CD4-positive, alpha-beta T cell treated with Interleukin-1 beta for 1 hour (primary cell): Measurements from ENCODE around the gene RNU1-4.
"Not testable (repeated sequence)": the region's sequence is repeated elsewhere in the genome, so short reads cannot be mapped to it uniquely, and the experiment has no call there.

Experiments used
- DNase-seq, 2 donors: peaks; one replicate each; pipeline ENCODE4 v3.0.0-alpha.2; 2020 to 2022

The RNU1-4 gene

DNA sequence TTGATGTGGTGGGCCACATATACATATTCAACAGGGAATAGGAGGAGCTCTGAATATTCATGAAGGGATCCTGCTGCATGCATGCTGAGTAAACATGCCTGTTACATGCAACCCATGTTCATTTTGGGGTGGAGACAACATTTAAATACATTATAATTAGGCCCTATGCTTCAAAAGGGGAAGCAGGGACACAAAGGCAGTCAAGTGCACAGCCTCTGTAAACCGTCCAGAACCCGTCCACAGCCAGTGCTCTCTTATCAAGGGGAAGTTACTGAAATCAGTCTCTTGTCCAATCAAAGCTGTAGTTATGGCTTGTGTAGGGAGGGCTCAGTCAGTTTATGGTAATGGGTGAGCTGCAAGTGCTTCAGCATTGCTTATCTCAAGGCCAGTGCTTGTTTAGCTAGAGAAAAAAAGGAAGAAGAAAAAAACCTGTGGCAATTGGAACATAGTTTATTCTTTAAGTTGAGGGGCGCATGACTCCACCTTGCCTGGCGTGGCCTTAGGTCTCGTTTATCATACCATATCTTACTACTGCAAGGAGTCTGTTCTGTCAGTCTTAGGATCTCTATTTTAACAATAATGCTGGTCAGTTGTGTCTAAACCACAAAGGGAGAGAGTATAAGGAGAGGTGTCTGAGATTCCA is 7.9 kb upstream of the RNU1-4 start:
- not testable (repeated sequence) for DNase-seq

GRCh38 chr1:16741230-16741629 is 914 bp downstream of the RNU1-4 start:
- not testable (repeated sequence) for DNase-seq

DNA sequence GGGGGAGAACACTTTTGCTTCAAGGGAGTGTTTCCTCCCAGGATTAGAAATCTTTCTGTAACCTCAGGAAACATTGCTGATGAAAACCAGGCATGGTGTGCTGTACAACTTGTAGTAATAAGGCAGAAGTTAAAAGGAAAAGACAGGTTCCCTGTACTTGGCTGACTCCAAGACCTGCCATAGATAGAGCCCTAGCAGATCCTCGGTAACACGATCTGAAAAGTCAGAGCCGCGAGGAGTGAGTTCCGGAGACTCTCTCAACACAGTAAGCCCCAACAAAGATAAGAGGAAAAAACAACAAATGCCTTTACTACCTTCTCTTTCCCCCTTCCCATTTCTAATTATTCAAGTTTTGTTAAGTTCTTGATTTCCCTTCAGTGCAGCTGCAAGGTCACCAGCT is 7.3 kb downstream of the RNU1-4 start:
- DNase-seq: not testable (repeated sequence)

DNA sequence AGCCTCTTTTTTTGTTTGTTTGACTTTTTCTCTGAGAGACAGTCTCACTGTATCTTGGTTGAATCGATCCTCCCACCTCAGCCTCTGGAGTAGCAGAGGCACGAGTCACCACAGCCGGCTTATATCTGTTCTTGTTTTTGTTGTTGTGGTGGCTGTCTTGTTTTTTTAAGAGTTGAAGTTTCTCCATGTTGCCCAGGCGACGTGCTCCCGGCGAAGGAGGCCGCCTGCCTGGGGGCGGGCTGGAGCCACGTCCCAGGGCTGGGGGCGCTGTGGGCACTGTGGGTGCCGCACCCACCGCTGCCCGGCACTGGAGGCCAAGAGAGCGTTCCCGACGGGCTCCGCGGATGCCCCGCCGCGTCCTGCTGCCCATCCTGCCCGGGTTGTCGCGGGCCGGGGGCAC is 8.4 kb downstream of the RNU1-4 start:
- not testable (repeated sequence) for DNase-seq

- DNase-seq: not testable (repeated sequence)
Observed at GRCh38 chr1:16749910-16750888, 9.9 kb downstream of the RNU1-4 start.

GRCh38 chr1:16752770-16753169 is 12.5 kb downstream of the RNU1-4 start:
- not testable (repeated sequence) for DNase-seq

GRCh38 chr1:16755385-16755784 is 15.1 kb downstream of the RNU1-4 start:
- DNase-seq: not testable (repeated sequence)

DNA sequence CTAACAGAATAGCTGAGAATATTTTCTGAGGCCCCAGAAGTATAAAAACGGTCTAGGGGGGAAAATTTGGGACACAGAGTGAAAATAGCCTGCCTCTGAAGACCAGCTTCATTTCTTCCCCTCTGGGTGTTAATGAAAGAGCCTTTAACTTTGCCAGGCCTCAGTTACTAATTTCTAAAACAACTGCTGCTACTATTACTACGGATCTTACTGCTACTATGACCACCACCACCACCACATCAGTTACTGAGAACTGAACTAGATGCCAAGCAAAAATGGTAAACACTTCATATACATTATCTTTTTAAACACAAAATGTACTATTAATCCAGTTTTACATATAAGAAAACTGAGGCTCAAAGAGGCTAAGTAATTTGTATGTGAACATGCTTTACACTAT is 15.6 kb downstream of the RNU1-4 start:
- not testable (repeated sequence) for DNase-seq

- DNase-seq: not testable (repeated sequence)
Observed at GRCh38 chr1:16757574-16757973, 17.3 kb downstream of the RNU1-4 start.

DNA sequence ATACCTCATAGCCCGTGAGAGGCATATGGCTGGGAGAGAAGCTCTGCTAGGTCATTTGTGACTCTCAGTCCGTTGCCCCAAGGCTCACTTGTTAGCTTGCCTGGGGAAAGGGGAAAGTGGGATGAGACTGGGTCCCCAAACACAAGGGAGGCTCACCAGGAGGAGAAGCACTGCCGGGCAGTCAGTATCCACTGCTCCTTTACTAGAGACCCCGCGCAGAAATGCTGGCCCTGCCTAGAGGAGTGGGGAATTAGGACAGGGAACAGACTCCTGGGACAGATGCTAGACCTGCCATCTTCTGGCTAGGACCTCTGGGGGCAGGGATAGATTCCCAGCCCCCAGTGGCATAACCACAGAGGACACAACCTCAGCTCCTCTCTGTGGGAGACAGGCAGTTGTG is 17.7 kb downstream of the RNU1-4 start:
- not testable (repeated sequence) for DNase-seq

DNA sequence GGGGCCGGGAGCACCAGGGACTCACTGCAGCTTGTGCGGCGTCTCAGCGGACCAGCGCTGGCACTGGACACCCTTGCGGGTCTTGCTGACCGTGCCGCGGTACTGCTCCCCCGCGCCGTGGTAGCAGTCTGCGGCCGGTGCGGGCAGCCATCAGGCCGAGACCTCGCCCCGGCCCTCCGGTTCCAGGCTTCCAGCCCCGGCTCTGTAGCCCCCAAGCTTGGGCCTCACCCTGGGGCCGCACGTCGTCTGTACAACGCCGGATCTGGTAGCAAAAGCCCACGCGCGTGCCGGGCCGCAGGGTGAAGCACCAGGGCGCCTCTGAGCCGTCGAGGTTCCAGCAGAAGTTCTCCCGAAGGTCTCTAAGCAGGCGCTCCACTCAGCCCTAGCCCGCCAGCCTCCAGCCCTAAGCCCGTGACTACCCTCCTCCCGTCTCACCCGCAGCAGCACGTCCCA is 18.8 kb downstream of the RNU1-4 start:
- DNase-seq: not testable (repeated sequence)

DNA sequence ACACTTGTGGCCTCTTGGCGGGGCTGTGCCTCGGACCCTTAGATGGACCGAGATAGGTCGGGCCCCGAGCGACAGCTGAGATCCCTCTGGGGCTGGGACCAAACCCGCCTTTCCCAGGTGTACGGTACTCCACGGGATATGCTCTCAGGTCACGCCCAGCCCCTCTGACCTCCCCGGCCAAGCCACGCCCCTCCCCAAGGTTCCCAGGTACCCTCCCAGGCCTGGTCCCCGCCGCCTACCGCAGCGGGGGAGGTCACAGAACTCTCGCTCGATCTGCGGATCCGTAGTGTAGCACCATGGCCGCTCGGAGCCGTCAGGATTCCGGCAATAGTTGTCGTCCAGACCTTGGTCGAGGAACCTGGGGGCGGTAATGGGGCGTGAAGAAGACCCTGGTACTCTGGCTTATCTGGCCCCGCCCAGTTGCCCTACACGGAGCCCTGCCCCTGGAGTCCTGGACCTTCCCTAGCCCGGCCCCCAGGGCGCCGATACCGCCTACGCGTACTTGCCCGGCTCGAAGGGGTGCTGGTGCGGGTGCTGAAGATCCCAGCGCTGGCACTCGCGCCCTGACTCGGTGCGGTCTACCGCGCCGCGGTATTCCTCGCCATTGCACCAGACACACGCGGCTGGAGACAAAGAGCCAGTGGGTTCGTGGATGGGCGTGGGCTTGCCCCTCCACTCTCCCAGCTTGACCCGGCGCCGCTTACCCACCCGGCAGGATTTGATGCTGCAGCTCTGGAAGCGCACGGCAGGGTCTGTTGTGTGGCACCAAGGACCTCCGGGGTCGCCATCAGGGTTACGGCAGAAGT is 19.5 kb downstream of the RNU1-4 start:
- not testable (repeated sequence) for DNase-seq

GRCh38 chr1:16760456-16760765 is 20.1 kb downstream of the RNU1-4 start:
- not testable (repeated sequence) for DNase-seq

- not testable (repeated sequence) for DNase-seq
Observed at GRCh38 chr1:16760801-16761200, 20.5 kb downstream of the RNU1-4 start.

DNA sequence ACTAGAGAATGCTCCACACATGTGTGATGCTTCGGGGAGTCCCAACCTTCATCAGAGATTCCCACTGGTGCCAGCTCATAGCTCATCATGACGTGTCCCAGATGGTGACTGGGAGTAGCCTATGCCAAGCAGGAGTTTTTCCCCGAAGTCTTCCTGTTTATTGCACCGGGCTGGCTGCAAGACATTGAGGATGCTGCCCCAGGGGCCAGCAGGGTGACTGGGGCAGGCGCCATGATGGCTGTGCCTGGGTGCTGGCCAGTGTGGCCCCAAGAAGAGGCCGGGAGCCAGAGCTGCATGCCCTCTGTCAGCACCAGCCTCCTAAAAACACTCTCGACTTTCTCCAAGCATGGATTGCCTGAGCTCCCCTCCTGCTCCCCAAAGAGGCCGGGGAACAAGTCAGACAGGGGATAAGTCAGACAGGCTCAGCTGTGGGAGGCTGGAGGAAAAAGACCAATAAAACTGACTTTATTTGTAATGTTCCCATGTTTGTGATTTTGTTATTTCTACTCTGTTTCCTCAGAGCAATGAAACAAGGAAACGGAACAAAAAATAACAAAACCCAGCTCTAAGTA is 24.0 kb downstream of the RNU1-4 start:
- DNase-seq: not testable (repeated sequence)

- DNase-seq: not testable (repeated sequence)
Observed at GRCh38 chr1:16764820-16765655, 24.7 kb downstream of the RNU1-4 start.

DNA sequence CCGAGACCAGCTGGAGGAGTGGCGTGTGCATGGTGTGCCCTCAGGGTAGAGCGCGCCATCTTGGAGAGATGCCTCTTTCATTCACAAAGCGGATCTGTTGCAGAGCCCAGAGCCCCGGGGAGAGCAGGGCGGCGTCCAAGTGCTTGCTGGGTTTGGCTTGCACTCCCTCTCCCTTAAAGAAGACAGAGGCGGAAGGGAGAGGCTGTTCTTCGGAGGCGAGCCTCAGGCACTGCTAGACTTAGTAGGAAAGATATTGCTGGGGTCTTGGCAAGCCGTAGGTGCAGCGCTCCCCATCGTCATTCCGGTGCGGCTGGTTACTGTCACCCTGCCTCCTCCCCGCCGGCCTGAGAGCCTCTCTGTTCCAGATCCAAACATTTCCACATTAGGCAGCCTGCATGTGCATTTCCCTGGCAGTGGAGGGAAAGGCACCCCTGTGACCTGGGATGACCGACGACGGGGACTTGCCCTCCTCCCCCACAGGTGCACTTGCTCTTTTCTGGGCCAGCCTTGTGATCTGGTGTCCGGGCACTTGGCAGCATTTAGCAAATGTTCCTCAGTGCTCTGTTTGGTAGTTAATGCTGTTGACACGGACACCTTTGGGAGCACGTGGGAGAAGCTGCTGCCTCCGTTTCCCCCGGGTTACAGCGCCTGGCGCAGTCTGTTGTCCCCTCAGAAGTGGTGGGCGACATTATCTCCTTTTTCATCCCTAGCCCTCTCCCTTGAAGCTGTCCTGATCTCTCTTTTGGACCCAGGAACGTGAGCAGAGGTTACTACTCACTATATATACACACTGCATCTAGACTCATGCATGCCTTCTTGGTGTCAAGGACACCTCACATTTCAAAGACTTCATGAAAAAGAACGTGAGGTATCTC is 25.7 kb downstream of the RNU1-4 start:
- DNase-seq: not testable (repeated sequence)

DNA sequence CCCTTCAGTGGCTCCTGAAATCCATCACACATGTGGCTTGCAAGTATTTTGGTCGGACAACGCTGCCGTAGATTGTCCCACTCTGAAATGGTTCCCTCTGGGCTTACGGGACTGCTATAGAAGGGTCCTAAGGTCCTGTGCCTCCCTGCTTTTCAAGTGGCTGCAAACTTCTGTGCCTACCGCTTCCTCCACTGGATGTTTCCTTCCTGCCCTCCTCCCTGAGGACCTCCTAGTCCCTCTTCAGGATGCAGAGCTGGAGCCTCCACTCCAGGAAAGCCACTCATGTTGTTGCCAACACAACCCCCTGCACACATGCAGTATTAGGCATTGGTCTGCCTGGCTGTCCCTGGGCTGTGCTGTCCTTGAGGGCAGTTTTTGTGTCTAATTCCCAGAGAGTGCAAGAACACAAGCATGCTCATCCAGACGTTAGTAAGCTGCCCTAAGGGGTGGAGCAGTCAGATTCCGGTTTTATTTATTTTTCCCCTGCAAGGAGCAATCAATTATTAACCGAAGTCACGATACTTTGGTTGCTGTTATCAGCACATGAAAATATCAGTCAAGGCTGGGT is 26.5 kb downstream of the RNU1-4 start:
- DNase-seq: not testable (repeated sequence)

DNA sequence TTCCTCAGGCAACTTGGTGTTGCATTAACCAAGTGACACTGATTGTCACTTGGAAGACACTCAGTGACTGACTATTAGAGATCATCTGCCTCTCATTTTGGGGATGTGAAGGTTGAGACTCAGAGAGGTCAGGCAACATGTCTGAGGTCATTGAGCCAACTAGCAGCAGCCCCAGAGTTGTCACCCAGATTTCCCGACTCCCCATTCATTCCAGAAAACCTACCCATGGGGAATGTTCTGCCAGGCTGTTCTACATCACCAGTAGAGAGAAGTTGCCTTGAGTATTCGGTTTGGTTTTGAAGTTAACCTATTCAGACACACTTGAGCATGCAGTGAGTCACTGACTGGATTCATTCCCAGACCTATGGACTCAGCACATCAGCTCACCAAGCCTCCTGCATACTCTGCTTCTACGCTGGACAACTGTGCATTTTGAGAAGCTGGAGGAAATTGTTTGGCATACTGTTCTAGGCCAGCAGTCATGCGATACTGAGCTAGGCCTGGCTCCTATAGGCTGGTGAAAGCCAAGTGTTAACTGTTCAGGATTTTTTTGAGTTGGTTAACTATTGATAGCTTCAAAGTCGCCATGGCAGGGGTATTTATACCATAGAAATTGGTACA is 29.9 kb downstream of the RNU1-4 start:
- not testable (repeated sequence) for DNase-seq
